HK-2 (cell line): ENCODE data around the gene THRB.

Experiments used
- DNase-seq: peaks from one replicate; pipeline ENCODE4 v3.0.0-alpha.2; 2018; ENCODE audit not compliant: unreplicated experiment

The THRB gene

DNA sequence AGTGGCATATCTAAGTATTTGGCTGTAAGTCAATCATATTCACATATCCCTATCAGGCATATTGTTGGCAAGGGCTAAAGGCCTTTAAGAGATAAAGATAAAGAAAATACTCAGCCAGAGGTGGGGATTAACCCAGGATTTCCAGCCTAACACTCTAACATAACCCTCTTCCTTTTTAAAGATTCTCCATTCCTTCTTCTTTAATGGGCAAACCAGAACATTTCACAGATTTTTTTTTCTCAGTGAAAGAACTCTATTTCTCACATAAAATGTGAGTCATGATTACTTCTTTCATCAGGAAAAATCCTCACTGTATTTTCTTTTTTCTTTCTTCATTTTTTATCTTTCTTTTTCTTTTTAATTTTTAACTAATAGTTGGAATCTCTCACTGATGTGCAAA lies 349.2 kb downstream of the THRB start:
- DNase-seq, result no peak

DNA sequence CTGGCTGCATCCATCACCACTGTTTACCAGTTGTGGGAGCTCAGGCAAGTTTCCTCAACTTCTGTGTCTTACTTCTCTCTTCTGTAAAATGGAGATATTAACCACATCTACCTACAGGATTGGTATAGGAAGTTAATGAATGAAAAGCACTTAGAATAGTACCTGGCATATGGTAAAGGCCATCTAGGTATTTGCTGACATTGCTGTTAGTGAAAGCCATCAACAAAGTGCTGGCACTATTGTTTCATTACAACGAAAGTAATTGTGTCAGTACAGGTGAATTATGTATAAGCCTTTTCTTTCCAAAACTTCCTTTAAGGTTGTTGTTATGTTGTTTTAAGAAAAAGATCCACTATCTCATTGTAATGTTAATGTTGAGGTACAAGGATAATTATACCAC lies 352.5 kb downstream of the THRB start:
- no peak for DNase-seq

DNA sequence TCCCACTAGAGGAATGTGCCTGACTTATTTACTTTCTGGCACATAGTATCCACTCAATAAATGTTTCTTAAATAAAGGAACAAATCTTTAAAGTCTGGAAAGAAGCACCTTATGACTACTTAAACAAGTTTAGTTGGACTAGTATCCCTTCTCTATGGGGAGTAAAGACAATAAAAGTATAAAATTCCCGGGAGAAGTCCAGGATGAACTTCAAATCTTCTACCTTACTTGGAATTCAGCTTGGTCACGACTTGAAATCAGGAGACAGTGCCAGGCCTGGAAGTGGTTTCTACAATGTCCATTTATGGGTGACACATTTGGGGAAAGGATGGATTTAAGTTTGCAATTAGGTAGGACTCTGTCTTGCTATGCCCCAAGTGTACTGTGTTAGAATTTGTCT lies 353.1 kb downstream of the THRB start:
- DNase-seq, result no peak

DNA sequence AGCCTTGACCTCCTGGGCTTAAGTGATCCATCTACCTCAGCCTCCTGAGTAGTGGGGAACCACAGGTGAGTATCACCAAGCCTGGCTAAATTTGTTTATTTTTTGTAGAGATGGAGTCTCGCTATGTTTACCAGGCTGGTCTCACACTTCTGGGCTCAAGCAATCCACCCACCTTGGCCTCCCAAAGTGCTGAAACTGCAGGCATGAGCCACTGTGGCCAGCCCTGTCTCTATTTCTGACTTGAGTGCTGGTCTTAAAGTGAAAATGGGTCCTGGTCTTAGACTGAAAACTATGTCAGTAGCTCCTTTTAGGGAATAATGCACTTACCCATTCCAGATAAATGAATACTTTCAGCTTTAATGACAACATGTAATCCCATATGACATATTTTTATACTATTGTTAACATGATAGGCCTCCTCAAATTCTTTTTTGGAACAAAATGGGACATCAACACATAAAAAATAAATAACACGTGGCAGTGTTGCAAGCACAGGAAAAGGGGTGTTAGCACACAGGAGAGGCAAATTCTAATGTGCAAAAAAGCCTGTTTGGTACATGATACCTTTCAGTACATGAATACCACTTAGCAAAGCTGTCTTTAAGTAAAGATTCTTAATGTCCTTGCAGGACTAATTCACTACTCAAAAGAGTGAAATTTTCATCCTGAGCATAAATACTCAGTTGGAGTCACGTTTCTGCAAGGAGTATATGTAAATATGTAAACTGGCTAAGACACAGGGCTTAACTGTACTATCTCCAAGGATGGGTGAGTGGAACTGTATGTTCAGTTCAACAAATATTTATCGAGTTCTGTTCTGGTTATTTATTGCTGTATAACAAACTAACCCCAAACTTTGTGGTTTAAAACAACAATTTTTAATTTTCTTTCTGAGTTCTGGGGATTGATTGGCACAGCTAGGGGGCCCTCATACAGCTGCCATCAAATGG lies 354.9 kb downstream of the THRB start:
- DNase-seq, result no peak

DNA sequence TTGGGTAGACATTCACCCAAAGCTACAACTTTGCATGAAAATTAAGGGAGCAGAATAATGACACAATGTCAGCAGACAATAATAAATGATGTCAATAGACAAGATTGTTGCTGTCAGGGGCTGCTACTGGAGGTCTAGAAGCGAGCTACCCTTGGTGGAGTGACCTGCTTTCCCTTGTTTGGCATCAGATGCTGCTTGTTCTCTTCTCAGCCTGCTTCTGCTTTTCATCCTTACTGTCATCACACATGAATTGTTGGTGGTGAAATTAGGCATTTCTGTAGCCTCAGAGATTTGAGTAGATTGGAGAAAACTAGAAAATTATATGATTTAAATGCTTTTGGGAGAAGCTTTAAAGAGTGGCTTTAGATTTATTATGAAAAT lies 355.8 kb downstream of the THRB start:
- DNase-seq, result no peak

DNA sequence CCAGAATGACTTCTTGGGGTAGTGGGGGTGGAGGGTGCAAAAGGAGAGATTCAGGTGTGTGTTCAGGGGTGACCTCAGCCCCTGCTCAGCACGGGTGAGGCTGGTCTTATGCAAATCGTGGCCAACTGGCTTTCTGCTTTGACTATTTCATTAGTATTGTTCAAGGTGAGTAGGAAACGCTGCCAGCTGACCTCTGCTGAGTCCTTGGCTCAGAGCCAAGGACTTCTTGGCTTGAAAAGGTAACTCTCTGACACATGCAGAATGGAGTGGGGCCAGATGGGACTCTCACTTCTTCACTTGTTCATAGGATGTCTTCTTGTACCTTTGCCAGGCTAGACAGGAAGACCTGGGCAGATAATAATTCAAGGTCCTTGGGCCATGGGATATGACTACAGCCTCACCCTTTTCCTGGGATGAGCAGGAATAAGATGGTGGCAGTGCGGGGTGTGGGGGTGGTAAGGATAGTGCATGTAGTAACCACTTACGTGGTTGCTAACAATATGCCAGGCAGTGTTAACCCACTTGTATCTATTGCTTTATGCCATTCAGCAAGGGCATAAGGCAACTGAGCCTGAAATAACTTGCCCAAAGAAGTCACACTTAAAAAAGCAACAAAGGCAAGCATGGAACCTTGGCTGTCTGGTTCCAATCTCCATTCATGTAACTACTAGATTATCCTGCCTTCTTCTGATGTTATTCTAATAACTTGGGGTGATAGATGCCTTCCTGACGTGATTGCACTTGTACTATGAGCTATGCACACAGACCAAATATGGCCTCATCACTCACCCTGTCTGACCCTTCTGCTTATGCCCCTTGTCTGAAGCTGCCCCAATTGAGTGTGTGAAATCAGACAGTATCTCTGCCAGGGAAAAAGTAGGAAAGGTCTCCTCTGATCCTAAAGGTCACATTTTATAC lies 356.4 kb downstream of the THRB start:
- no peak for DNase-seq

DNA sequence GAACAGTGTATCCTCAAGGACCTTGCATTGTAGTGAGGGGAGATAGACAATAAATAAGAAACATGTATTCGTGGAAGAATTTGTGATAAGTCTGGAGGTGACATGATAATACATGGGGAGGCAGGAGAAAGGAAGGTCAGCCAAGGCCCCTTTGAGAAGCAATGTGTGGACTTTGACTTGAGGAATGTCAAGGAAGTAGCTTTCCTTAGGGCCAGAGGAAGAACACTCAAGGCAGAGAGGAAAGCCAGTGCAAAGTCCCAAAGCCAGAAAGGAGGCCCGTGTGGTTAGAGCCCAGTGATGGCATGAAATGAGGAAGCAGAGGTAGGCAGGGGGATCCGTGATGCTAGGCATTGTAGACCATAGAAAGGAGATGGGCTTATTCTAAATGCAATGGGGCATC lies 357.3 kb downstream of the THRB start:
- no peak for DNase-seq

DNA sequence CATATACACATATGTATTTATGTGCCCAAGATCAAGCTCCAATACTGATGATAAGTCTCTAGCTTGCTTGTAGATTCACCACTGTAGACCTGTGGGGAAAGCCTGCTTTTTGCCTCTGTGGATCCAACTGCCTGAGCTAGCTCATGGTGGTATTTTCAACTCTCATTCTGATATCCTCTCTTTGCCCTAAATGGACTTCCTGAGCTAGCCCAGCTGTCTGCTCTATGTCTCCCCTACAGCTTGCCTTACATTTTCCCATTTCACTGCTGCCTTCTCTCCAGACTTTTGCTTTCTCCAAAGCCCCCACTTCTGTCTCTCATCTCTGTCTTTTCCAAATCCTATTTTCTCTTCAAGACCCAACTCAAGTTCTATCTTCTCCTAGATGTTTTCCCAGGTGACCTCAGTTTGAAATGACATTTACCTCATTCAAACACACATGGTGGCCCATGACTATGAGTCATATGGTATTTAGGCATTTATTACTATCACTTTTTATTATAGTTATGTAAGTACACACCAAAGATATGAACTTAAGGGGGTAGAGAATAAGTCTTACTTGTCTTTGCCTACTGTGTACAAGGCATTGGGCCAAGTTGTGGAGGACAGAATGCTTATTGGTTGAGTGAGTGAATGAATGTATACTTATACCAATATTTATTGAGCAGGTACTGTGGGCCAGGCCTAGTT lies 357.9 kb downstream of the THRB start:
- DNase-seq, result no peak

DNA sequence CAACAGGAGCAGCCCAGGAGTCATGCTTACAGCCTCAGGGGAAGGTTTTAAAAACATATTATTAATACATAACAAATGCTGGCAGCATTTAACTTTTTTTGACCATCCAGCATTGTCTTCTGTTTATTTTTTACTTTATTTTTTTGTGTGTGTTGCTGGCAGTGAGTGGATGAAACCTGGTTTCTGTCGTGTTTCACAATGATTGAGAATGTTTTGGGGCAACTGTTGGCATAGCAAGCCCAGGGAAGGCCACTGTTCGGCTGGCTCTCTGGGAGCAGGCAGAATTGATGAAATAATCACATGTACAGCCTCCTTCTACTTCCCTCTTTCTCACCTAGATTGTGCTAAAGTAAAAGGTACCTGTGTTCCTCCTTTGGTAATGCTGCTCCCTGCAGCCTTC lies 359.4 kb downstream of the THRB start:
- DNase-seq, result no peak

DNA sequence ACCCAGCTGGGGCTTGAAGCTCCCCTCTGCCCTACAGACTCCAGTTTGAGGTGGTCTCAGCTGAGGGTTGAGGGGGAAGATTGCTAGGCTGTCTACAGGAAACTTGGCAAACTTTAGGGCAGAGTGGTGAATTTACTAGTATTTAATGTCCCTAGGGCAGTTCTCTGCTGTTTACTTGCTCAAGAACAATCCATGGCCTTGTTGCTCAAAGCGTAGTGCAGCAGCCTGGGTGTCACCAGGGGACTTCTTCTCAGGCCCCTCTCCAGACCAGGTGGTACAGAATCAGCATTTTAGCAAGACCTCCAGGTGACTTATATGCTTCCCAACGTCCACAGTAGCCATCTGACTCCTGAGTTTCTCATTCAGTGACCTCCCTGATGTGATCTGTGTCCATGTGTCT lies 360.7 kb downstream of the THRB start:
- DNase-seq, result no peak

DNA sequence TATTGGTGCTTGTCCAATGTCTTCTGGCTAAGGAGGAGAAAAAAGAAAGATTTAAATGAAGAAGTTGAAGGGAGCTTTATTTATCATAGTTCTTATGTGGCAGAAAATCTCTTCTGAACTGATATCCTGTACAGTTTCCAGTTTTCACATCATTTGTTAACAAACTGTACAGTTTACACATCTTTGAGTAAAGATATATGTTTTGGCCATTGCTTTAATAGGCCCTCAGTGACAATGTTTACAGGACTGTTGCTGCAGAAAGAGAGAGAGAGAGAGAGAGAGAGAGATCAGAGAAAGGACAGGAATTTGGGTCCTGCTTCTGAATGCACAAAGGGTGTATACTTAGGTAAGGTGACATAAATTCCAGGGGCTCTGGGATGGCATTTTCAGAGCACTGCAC lies 361.2 kb downstream of the THRB start:
- DNase-seq, result no peak

DNA sequence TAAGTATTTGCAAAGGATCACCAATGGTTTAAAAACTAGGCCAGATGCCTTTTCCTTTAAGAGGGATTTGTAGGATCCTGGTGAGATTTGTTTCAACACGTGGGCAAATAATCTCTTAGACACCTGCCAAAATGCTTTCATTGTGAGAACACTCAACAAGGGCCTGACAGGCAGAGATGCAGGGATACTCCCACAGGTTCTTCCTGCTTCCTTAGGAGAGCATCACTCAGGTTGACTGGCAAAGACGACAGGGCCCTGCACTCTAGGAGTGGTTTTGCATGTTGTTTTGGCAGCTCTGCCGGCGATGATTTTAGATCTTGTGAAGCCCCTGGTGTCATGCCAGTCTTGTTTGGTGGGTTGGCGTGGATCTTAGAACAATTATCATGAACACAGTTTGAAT lies 365.1 kb downstream of the THRB start:
- DNase-seq, result no peak

DNA sequence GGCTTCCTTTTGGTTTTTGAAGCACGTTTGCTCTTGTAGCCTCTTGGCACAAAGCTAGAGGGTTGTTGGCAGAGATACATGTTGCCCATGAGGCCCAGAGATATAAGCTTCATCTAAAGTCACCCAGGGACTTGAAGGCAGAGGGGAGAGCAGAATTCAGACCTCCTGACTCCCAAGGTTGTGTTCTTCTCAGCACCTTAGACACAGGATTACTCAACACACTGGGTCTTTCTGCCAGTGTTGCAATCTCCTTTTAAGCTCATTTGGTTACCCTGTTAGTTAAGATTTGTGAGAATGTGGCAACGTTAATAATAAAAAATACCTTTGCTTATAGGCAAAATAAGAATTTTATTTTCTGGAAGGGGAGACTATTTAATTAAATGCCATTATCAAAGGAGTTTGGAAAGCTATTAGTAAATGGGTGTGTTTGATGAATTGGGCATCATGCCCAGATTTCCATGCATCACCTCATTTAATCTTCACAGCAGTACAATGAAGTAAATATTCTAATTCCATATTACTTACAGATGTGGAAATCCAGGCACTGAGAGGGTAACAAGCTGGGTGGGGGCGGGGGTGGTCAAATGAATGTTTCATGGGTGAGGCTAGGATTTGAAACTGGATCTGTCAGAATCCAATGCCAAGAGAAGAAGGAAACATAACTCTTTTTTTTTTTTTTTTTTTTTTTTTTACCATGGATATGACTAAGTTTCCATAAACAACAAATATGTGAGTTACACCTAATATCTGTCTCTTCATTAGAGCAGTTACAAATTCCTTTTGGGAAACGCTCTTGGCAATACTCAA lies 366.2 kb downstream of the THRB start:
- DNase-seq, result no peak

DNA sequence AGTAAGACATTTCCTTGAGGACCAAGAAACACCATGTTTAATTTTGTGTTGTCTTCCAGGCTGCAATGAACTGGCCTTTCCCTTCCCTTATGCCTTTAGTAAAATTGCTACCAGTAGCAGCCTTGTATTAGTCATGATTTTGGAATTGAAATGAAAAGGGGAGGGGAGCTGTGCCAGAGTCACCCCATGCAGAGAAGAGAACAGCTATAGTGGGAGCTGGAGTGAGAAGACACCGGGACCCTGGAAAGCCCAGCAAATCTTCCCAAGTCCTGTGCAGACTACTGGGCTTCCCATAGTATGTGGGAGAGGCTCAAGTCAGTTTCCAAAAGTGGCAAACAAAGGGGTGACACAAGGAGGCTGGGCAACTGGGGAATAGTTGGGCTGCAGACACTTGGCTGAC lies 371.1 kb downstream of the THRB start:
- no peak for DNase-seq

DNA sequence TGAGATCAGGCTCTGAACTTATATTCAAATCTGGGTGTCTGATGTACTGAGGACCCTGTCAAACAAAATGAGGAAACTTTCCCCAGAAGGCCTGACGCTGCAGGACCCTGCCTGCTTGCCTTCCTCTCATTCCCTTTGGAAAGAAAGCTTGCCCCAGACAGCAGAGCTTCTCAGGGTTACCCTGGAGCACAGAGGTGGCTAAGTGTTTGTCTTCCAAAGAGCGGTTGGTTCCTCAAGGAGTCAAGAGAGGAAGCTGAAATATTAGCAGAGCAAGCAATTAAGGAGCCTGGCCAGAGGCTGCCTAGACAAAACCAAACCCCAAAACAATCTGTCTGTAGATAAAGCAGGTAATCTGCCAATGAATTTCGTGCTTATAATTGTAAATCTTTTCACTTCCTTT lies 374.2 kb downstream of the THRB start:
- no peak for DNase-seq

DNA sequence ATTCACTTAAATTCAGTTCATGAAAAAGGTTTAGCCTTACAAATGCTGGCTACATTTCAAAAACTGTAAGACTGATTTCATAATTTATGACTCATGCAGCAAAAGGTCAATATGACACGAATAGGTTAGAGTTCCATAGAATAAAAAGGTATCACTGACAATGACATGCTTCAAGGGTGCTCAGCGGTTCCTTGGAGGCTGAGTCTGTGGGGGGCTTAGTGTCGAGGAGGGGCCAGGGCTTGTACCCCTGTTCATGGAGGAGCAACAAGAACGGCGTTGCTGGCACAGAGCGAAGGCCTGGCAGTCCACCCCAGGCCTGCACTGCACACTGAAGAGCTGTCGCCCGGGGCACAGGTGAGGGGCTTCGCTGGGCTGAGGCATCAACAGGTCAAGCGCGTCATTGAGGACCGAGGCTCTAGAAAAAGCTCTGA lies 375.3 kb downstream of the THRB start:
- no peak for DNase-seq

DNA sequence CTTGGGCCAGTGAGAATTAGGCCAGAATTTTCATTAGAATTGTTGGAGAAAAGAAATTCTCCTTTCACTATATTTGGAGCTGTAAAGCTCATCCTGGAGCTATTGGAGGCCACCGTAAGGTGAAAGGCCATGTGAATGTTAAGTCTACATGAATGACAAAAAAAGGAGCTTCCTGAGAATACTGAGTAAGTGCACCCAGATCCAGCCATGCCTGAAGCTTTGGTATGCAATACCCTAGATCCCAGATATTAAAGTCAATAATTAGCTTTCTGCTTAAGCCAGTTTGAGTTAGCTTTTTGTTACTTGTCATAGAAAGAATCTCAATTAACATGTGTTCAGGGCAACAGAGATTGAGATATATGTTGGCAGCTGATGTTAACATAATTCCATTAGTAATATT lies 377.1 kb downstream of the THRB start:
- DNase-seq, result no peak

DNA sequence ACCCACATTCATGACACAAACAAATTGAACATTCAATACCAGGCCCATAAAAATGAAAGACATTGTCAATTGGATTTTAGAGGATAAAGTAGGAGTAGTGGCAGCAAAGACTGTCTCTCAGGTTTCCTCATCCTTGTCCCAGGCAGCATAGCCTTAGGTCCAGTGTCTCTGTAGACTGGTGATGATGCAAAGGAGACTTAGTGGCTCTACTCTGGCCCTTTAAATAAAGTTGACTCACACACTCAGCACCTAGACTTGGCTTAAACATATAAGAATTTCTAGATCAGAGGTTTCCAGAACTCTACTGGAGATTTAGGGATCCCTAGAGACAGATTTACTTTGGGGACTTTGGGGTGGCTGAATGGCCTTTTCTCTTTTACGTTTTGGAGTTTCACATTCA lies 382.9 kb downstream of the THRB start:
- DNase-seq, result no peak

DNA sequence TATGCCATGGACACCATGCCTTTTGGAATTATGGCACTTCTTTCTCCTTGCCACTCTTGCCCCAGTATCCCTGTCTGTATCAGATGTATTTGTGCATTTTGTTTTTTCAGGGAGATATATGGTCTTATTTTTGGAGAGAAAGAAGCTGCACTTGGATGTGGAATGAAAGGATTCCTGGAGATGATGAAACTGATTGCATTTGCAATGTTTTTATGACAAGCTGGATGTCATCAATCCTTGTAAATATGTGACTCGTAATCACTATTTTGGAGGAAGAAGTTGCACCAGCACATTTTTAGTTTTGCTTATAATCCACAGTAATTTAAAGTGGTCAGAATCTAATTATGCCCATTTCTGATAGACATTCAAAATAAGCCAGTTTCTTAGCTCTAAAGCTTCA lies 384.6 kb downstream of the THRB start:
- no peak for DNase-seq

DNA sequence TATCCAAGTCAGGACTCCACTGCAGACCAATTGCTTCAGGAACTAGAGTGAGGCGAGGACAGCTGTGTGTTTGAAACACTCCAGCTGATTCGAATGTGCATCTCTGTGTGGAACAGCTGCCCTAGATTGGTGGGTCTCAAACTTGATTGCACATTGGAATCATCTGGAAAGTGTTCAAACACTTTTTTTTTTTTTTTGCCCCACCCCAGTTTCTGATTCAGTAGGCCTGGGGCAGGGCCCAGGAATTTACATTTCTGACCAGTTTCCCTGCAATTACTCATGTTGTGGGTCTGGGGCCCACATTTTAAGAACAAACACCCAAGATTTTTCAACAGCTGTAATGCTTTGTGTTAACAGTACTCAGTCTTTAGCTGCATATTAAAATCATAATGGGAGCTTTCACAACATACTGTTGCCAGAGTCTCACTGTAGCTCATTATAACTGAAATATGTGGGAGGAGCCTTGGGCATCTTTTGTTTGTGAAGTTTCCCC lies 392.9 kb downstream of the THRB start:
- DNase-seq, result no peak

DNA sequence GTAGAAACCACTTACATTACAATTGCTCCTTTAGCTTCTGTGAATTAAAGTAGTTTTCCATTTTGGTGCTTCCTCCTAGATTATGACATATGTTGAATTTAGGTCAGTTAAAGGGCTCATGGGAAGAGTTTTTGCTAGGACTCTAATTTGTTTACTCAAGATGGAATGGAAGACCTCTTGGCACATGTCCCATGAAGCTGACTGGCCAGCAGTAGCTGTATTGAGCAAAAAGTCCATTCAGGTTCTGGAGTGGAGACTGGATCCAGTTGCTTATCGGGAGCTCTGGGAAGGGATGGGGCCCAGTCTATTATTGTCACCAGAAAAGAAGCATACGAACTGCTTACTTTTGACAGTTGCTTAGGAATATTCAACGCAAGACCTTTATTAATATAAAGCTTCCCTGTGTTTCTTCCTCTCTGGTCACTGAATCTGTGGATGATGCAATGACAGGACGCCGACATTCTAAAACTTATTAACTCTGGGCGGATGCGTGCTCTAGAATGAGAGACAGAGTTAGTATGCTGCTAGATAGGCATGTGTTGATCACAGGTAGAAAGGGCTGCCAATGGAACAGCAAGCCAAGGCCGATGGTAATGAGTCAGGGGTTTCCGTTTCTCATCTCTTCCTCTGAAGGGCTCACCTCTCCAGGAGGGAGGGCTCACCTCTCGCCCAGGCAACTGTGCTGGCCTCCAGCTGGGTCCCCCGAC lies 393.8 kb downstream of the THRB start:
- no peak for DNase-seq
